Mesenchymal stem cell (in vitro differentiated cells and primary cell): ENCODE measurements around the gene TMEM117.

ENCODE experiments used
- DNase-seq: peaks from one replicate; pipeline ENCODE4 v3.0.0-alpha.2; 2013
- H2AFZ ChIP-seq: one replicate; pipeline ENCODE4 v1.6.1; 2013; ENCODE audit warnings: low read depth, mild to moderate bottlenecking, control low read depth, inconsistent platforms, low read length, moderate library complexity
- H2AK5ac ChIP-seq: 2 replicates; pipeline ENCODE4 v1.6.1; 2013; ENCODE audit warnings: low read length, moderate library complexity, mild to moderate bottlenecking, inconsistent platforms; ENCODE audit not compliant: severe bottlenecking
- H2BK120ac ChIP-seq: one replicate; pipeline ENCODE4 v1.6.1; 2013; ENCODE audit warnings: low read depth, mild to moderate bottlenecking, inconsistent platforms, low read length, moderate library complexity
- H2BK12ac ChIP-seq, 2 experiments: one replicate each; pipeline ENCODE4 v1.6.1; 2013; ENCODE audit warnings: inconsistent platforms in 2 of 2, low read length in 2 of 2, mild to moderate bottlenecking in 2 of 2, moderate library complexity in 2 of 2, control low read depth in 1 of 2
- H2BK15ac ChIP-seq: one replicate; pipeline ENCODE4 v1.6.1; 2013; ENCODE audit warnings: mild to moderate bottlenecking, low read depth, inconsistent platforms; ENCODE audit not compliant: poor library complexity, severe bottlenecking
- H2BK5ac ChIP-seq: 2 replicates; pipeline ENCODE4 v1.6.1; 2013; ENCODE audit warnings: low read depth, mild to moderate bottlenecking, low read length, control low read depth, inconsistent platforms; ENCODE audit not compliant: poor library complexity, severe bottlenecking
- H3K14ac ChIP-seq, 2 experiments: one replicate each; pipeline ENCODE4 v1.6.1; 2013; ENCODE audit warnings: inconsistent platforms in 2 of 2, low read length in 2 of 2, control low read depth in 1 of 2, mild to moderate bottlenecking in 1 of 2, moderate library complexity in 1 of 2
- H3K18ac ChIP-seq, 2 experiments: one replicate each; pipeline ENCODE4 v1.6.1; 2013; ENCODE audit warnings: inconsistent platforms in 2 of 2, low read length in 2 of 2, control low read depth in 1 of 2, low read depth in 1 of 2, mild to moderate bottlenecking in 1 of 2
- H3K23ac ChIP-seq, 2 experiments: one replicate each; pipeline ENCODE4 v1.6.1; 2013; ENCODE audit warnings: inconsistent platforms in 2 of 2, low read length in 2 of 2, mild to moderate bottlenecking in 2 of 2, moderate library complexity in 2 of 2, control low read depth in 1 of 2
- H3K27ac ChIP-seq: 2 replicates; pipeline ENCODE4 v1.5.1; 2013; ENCODE audit warnings: mild to moderate bottlenecking, moderate library complexity, low read length, control low read depth, inconsistent platforms; ENCODE audit not compliant: poor library complexity, severe bottlenecking
- H3K27me3 ChIP-seq, 2 experiments: 2 replicates each; pipeline versions ENCODE4 v1.6.1 to v1.7.0; 2013; ENCODE audit warnings: low read length in 2 of 2, mild to moderate bottlenecking in 2 of 2, moderate library complexity in 2 of 2, control low read depth in 1 of 2, inconsistent platforms in 1 of 2; ENCODE audit not compliant: control insufficient read depth in 1 of 2, insufficient read depth in 1 of 2
- H3K36me3 ChIP-seq, 2 experiments: 2 replicates each; pipeline versions ENCODE4 v1.6.1 to v1.7.0; 2013; ENCODE audit warnings: low read length in 2 of 2, control low read depth in 1 of 2, inconsistent platforms in 1 of 2, low read depth in 1 of 2, mild to moderate bottlenecking in 1 of 2; ENCODE audit not compliant: insufficient read depth in 2 of 2, control insufficient read depth in 1 of 2
- H3K4ac ChIP-seq, 2 experiments: one replicate each; pipeline ENCODE4 v1.6.1; 2013; ENCODE audit warnings: inconsistent platforms in 2 of 2, low read length in 2 of 2, mild to moderate bottlenecking in 2 of 2, moderate library complexity in 2 of 2, control low read depth in 1 of 2, low read depth in 1 of 2
- H3K4me1 ChIP-seq: 2 replicates; pipeline ENCODE4 v1.6.1; 2013; ENCODE audit warnings: low read depth, low read length, control low read depth; ENCODE audit not compliant: control insufficient read depth, insufficient read depth
- H3K4me2 ChIP-seq: 2 replicates; pipeline ENCODE4 v1.6.1; 2013; ENCODE audit warnings: low read length, mild to moderate bottlenecking, inconsistent platforms; ENCODE audit not compliant: poor library complexity, severe bottlenecking
- H3K4me3 ChIP-seq, 2 experiments: 2 replicates each; pipeline versions ENCODE4 v1.5.1 to v1.7.0; 2013; ENCODE audit warnings: low read length in 2 of 2, mild to moderate bottlenecking in 2 of 2, control low read depth in 1 of 2, low read depth in 1 of 2; ENCODE audit not compliant: insufficient read depth in 1 of 2
- H3K79me1 ChIP-seq: replicated peaks from 2 replicates; pipeline ENCODE4 v1.6.1; 2013; ENCODE audit warnings: mild to moderate bottlenecking, control low read depth, low read length, inconsistent platforms; ENCODE audit not compliant: poor library complexity, severe bottlenecking
- H3K9ac ChIP-seq: 2 replicates; pipeline ENCODE4 v1.7.0; 2013; ENCODE audit warnings: mild to moderate bottlenecking, low read length, moderate library complexity
- H3K9me3 ChIP-seq: 2 replicates; pipeline ENCODE4 v1.7.0; 2013; ENCODE audit warnings: mild to moderate bottlenecking, low read length; ENCODE audit not compliant: control insufficient read depth
- H4K8ac ChIP-seq: one replicate; pipeline ENCODE4 v1.6.1; 2013; ENCODE audit warnings: inconsistent platforms, mild to moderate bottlenecking, low read length, moderate library complexity
- H4K91ac ChIP-seq: one replicate; pipeline ENCODE4 v1.6.1; 2013; ENCODE audit warnings: mild to moderate bottlenecking, low read length, inconsistent platforms
- WGBS: methylation state at CpG from one replicate; pipeline ENCODE4 v1.1.7; 2013; ENCODE audit warnings: mixed read lengths; 5-methylcytosine and 5-hydroxymethylcytosine counted together

Gene TMEM117

GRCh38 chr12:44054281-44054680 lies 218.4 kb downstream of the TMEM117 start:
- Histone ChIP-seq H2AFZ (no peak overlapping the region), H4K8ac (no peak overlapping the region), H3K27ac (no peak overlapping the region), H3K9ac (no peak overlapping the region), H2BK120ac (no peak overlapping the region), H3K27me3 (no peaks in the 10 kb centered on the region), H3K4me1 (no peaks in the 10 kb centered on the region), H3K36me3 (no peaks in the 10 kb centered on the region), H2BK15ac (no peak overlapping the region), H2BK12ac (no peak overlapping the region), H3K4me3 (no peak overlapping the region), H4K91ac (no peak overlapping the region), H3K9me3 (no peaks in the 10 kb centered on the region), H2AK5ac (no peak overlapping the region), H3K23ac (no peak overlapping the region), H3K79me1 (no peaks in the 10 kb centered on the region), H3K18ac (no peak overlapping the region), H3K4me2 (no peak overlapping the region), H2BK5ac (no peak overlapping the region), H3K14ac (no peak overlapping the region), H3K4ac (no peak overlapping the region)
- DNase-seq, result no peak
- no CpG with 5 or more reads among the region's 3 CpGs for WGBS

- WGBS, result 100% methylated on average over 1 of the region's 2 CpGs
- DNase-seq, result no peak
- Histone ChIP-seq H3K79me1 (no peaks in the 10 kb centered on the region), H3K18ac (no peak overlapping the region), H3K36me3 (no peaks in the 10 kb centered on the region), H3K9me3 (no peaks in the 10 kb centered on the region), H3K4me3 (no peak overlapping the region), H3K23ac (no peak overlapping the region), H4K91ac (no peak overlapping the region), H3K14ac (no peak overlapping the region), H3K4me1 (no peaks in the 10 kb centered on the region), H2AK5ac (no peak overlapping the region), H3K27ac (no peak overlapping the region), H2BK15ac (no peak overlapping the region), H3K27me3 (no peaks in the 10 kb centered on the region), H2BK5ac (no peak overlapping the region), H3K4ac (no peak overlapping the region), H3K4me2 (no peak overlapping the region), H2BK12ac (no peak overlapping the region), H2BK120ac (no peak overlapping the region), H4K8ac (no peak overlapping the region), H2AFZ (no peak overlapping the region), H3K9ac (no peak overlapping the region)
These were observed 222.5 kb downstream of the TMEM117 start for GRCh38 chr12:44058366-44058765.

- no peak overlapping the region for H3K14ac ChIP-seq
- no peak overlapping the region for H2BK120ac ChIP-seq
- H3K27me3 ChIP-seq, result no peaks in the 10 kb centered on the region
- H2BK15ac ChIP-seq, result no peak overlapping the region
- no peak overlapping the region for H3K4me2 ChIP-seq
- H3K36me3 ChIP-seq, result no peaks in the 10 kb centered on the region
- no peak overlapping the region for H4K8ac ChIP-seq
- no peak overlapping the region for H3K4ac ChIP-seq
- no peak overlapping the region for H3K23ac ChIP-seq
- H3K9me3 ChIP-seq, result no peaks in the 10 kb centered on the region
- no peak overlapping the region for H2BK5ac ChIP-seq
- H3K4me1 ChIP-seq, result no peaks in the 10 kb centered on the region
- H4K91ac ChIP-seq, result no peak overlapping the region
- no peak overlapping the region for H3K18ac ChIP-seq
- H3K79me1 ChIP-seq, result no peaks in the 10 kb centered on the region
- H2AK5ac ChIP-seq, result no peak overlapping the region
- H2BK12ac ChIP-seq, result no peak overlapping the region
- H3K27ac ChIP-seq, result no peak overlapping the region
- H3K9ac ChIP-seq, result no peak overlapping the region
- DNase-seq, result no peak
- H2AFZ ChIP-seq, result no peak overlapping the region
- H3K4me3 ChIP-seq, result no peak overlapping the region
These were observed 223.6 kb downstream of the TMEM117 start for GRCh38 chr12:44059476-44059875.

- H3K9me3 ChIP-seq, result no peaks in the 10 kb centered on the region
- no peaks in the 10 kb centered on the region for H3K4me1 ChIP-seq
- H3K4me3 ChIP-seq, result no peak overlapping the region
- WGBS, result 100% methylated on average over 1 of the region's 3 CpGs
- H2AFZ ChIP-seq, result no peak overlapping the region
- H2BK15ac ChIP-seq, result no peak overlapping the region
- H3K27me3 ChIP-seq, result no peaks in the 10 kb centered on the region
- H3K79me1 ChIP-seq, result no peaks in the 10 kb centered on the region
- no peak overlapping the region for H3K9ac ChIP-seq
- H3K36me3 ChIP-seq, result no peaks in the 10 kb centered on the region
- no peak overlapping the region for H3K23ac ChIP-seq
- no peak overlapping the region for H3K4ac ChIP-seq
- H2AK5ac ChIP-seq, result no peak overlapping the region
- H2BK120ac ChIP-seq, result no peak overlapping the region
- no peak overlapping the region for H3K27ac ChIP-seq
- no peak overlapping the region for H3K4me2 ChIP-seq
- DNase-seq, result no peak
- H4K8ac ChIP-seq, result no peak overlapping the region
- no peak overlapping the region for H3K14ac ChIP-seq
- H2BK5ac ChIP-seq, result no peak overlapping the region
- no peak overlapping the region for H4K91ac ChIP-seq
- H3K18ac ChIP-seq, result no peak overlapping the region
- H2BK12ac ChIP-seq, result no peak overlapping the region
These were observed 227.8 kb downstream of the TMEM117 start for GRCh38 chr12:44063671-44064070.
